ENCODE results near the gene LRRC61. TPM values are rescaled to one million over a fixed set of nuclear protein-coding genes. Genes with fewer than 3 reads are reported as not detected.

LRRC61 gene
- total RNA-seq, 1 experiment from 2014 or later: not detected

DNA sequence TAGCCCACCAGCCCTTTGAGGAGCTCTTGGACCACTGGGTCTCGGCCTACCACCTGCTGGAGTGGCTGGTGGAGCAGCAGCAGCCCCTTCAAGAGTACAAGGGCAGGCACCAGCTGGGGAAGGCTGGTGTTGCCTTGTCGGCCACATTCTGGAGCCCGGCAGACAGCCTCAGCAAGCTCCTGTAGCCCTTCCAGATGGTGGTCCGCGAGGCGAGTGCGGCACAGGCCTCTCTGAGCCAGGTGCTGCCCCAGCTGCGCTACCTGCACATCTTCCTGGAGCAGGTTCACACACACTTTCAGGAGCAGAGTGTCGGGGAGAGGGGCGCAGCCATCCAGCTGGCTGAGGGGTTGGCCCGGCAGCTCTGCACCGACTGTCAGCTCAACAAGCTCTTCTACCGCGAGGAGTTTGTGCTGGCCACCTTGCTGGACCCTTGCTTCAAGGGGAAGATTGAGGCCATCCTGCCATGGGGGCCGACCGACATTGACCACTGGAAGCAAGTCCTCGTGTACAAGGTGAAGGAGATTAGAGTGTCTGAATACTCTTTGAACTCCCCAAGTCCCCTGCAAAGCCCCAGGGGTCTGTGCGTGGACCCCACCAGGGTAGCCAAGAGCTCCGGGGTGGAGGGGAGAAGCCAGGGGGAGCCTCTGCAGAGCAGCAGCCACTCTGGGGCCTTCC lies 7.2 kb downstream of the LRRC61 start:
- DNase-seq (ENCODE audit: low spot score): no peak

DNA sequence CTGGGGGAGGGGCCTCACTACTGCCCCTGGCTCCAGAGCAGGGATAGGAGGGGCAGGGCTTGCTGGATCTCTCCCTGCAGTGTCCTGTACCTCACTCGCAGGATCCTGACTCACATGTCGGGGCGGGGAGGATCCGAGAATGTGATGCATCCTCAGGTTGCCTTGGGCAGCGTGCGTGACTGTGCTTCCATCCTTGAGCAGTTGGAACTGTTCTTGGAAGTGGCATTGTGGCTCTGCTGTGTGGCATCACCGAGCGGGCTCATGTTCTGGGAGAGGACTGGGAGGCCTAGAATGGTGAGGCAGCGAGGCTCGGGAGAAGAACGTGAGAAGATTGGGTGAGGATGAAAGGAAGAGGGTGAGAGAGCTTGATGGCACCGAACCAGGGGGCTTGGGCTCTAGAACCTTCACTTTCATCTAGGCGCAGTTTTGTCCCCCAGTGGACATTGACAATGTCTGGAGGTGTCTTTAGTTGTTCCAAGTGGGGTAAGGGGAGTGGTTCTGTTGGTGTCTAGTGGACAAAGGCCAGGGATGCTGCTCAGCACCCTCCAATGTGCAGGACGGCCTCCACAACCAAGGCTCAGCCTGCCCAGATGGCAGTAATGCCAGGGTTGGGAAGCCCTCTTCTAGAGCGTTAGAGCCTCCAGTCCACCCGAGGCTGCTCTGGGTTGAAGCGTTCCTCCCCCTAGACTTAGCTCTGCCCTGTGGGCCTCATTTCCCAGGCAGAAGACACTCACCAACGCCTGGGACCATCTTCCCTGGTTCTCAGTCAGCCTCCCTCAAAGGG lies 9.9 kb downstream of the LRRC61 start:
- DNase-seq (ENCODE audit: low spot score): no peak

GRCh38 chr7:150333659-150334058 lies 10.5 kb downstream of the LRRC61 start:
- DNase-seq (ENCODE audit: low spot score): no peak

DNA sequence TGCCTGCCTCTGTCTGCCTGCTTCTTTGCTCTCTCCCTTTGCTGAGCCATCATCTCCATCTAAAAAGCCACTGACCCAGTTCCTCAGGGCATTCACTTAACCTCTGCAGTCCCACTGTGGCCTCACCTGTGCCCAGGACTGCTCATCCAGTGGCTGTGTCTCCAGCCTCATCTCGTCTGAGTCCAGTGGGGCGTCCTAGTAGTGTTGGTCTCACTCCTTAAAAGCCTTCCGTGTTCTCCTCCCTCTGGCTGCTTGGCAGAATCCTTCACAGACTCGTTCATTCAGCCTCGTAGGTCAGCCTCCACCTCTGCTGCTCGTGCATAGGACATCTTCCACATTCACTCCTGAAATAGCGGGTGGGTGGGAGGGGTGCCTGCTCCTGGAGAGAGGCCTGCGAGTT lies 11.0 kb downstream of the LRRC61 start:
- no peak for DNase-seq (ENCODE audit: low spot score)

GRCh38 chr7:150335108-150335773 lies 12.1 kb downstream of the LRRC61 start:
- no peak for DNase-seq (ENCODE audit: low spot score)

- no peak for DNase-seq (ENCODE audit: low spot score)
These were observed 12.6 kb downstream of the LRRC61 start for GRCh38 chr7:150335774-150336112.

- no peak for DNase-seq (ENCODE audit: low spot score)
These were observed 13.6 kb downstream of the LRRC61 start for GRCh38 chr7:150336746-150337145.

DNA sequence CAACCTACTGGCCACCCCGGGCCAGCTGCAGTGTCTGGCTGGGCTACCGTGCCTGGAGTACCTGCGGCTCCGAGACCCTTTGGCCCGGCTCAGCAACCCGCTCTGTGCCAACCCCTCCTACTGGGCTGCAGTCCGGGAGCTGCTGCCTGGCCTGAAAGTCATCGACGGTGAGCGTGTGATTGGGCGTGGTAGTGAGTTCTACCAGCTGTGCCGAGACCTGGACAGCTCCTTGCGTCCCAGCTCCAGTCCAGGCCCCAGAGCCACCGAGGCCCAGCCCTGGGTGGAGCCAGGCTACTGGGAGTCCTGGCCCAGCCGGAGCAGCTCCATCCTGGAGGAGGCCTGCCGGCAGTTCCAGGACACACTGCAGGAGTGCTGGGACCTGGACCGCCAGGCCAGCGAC lies 14.0 kb downstream of the LRRC61 start:
- no peak for DNase-seq (ENCODE audit: low spot score)

GRCh38 chr7:150337659-150338081 lies 14.5 kb downstream of the LRRC61 start:
- no peak for DNase-seq (ENCODE audit: low spot score)

- DNase-seq (ENCODE audit: low spot score): no peak
These were observed 15.1 kb downstream of the LRRC61 start for GRCh38 chr7:150338166-150338829.

- peak; percentile 60 for DNase-seq (ENCODE audit: low spot score)
These were observed 16.3 kb downstream of the LRRC61 start for GRCh38 chr7:150339409-150339809.

DNA sequence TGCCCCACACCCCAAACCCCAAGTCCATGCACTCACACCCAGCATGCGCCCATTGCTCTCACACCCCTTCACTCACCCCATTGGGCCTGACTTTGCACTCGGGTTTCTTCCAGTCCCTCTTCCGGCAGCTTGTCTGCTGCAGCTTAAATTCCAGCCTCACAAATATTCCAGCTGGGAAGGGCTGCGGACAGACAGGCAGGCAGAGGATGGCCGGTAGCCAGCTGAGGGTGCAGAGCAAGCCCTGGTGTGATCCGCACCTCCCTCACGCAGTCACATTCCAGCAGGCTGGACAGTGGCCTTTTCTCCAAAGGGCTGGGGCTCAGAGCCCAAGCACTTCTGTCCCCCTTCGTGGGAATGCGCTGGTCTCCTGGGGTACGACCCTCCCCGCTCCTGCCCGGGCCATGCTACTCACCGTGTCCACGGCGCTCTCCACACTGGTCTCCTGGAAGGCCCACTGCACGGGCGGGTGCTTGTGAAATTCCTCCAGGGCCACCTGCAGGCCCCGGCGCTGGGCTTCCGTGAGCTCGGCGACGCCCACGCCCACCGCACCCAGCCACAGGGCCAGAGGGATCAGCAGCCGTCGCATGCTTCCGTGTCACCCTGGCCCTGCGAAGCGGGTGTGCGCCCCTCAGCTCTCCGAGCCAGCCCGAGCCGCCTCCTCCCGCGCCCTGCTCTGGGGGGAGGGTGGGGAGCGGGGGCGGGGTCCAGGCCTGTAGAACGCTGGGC lies 17.0 kb downstream of the LRRC61 start:
- peak; percentile 69 for DNase-seq (ENCODE audit: low spot score)

DNA sequence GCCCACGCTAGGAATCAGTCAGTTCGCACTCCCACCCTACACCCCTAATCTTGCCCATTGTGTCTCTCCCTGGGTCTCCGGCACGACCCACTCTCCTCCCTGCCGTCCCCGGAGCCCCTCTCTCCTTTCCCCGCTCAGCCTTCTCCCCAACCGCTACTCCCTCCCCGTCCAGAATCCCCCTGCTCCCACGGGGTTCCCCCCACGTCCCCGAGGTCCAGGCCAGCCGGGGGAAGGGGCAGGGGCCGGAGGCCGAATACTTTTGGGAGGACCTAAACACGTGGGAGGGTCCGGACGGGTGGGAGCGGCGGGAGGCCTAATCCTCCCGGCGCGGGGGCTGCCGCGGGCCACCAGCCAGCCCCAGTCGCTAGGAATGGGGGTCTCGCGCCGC lies 17.7 kb downstream of the LRRC61 start:
- DNase-seq (ENCODE audit: low spot score): no peak

DNA sequence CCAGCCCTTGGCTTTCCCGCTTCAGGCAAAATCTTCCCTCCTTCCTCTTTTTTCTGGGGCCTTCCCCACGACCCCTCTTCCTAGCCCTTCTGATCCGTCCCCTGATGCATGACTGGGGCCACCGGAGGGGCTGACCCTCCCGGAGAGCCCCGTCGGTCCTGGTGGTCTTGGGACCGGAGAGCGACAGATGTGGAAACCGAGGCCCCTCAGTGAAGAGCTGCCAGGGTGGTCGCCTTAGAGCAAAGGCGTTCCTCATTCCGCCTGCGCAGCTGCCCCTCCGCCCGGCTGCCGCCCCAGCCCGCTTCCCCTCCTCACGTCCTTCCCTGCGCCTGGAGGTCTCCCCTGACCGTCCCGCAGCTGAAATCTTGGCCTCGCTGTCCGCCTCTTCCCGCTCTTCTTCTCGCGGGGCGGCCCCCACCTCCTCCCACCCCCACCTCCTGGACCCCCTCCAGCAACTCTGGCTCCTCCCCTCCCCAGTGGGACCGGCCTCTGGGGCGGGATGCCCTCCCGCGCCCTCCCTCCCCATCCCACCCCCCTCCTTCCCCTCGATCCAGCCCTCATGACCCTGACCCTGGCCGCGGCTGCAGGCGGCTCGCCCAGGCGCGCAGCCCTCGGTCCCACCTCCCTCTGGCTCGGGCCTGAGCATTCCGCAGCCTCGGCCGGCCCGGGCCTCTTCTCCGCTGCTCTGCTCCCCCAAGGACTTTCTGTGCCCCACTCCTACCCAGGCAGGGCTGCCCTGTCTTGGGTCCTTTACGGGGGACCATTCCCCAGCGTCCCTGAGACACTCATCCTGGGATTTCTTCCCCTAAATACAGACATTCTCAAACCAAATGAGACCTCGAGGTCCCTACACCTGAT lies 18.3 kb downstream of the LRRC61 start, which contains the start of gene RARRES2:
TSS of gene RARRES2 (minus strand) at position 367 of the 858 bp plus-strand sequence. CDS start 1,020 bp downstream, outside the sequence.
- no peak for DNase-seq (ENCODE audit: low spot score)

GRCh38 chr7:150342121-150342408 lies 18.9 kb downstream of the LRRC61 start:
- DNase-seq (ENCODE audit: low spot score): no peak

DNA sequence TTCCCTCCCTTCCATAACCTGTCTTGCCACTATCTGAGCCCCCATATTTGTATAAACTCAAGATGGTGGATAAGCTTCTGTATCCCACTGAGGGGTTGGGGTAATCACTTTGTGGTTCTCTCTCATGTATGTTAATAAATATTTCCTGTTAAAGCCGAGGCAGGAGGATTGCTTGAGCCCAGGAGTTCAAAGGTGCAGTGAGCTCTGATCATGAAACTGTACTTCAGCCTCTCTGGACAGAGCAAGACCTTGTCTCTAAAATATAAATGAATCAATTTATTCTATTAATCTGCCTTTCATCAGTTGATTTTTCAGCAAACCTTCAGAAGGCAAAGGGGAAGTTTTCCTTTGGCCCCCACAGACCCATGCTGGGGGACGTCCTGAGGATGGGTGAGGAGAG lies 20.1 kb downstream of the LRRC61 start:
- no peak for DNase-seq (ENCODE audit: low spot score)

- DNase-seq (ENCODE audit: low spot score): no peak
These were observed 21.1 kb downstream of the LRRC61 start for GRCh38 chr7:150344299-150344698.

- DNase-seq (ENCODE audit: low spot score): no peak
These were observed 21.9 kb downstream of the LRRC61 start for GRCh38 chr7:150345012-150345411.

GRCh38 chr7:150346922-150347321 lies 23.8 kb downstream of the LRRC61 start:
- DNase-seq (ENCODE audit: low spot score): no peak

DNA sequence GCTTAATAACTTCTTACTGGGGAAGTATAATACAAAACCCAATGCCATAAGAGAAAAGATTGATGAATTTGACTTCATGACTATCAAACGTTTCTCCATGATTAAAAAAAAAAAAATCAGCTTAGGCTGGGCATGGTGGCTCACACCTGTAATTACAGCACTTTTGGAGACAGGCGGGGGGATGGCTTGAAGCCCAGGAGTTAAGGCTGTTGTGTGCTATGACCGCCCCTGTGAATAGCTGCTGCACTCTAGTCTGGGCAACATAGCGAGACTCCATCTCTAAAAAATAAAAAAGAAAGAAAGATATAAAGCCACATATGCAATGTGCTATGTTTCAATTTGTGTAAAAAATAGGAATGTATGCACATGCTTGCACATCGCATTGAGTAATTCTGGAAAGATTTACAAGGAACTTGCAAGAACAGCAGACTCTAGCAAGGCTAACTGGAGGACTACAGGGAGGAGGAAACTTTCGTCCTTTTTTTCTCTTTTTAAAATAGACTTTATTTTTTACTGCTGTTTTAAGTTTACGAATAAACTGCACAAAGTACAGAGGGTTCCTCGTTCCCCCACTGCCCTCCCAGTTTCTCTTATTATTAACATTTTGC lies 28.5 kb downstream of the LRRC61 start:
- no peak for DNase-seq (ENCODE audit: low spot score)

Data from A172 (cell line).